Keratinocyte (primary cell): Measurements from ENCODE around the gene FADS3. TPM values are rescaled to one million over a fixed set of nuclear protein-coding genes. Genes with fewer than 3 reads are reported as not detected.

Experiments used
- DNase-seq: peaks from one replicate; pipeline ENCODE4 v3.0.0-alpha.2; 2011; ENCODE audit warnings: low read depth, missing footprints, low spot score
- FAIRE-seq: peaks from 2 replicates; lab custom pipeline; 2011; peaks lifted over from hg19 to GRCh38; lab: Jason Lieb, UNC
- H2AFZ ChIP-seq: 2 replicates; pipeline ENCODE4 v1.6.0; 2012; ENCODE audit warnings: low read length, control low read depth, inconsistent platforms; ENCODE audit not compliant: control insufficient read depth
- H3K27ac ChIP-seq: 2 replicates; pipeline ENCODE4 v1.5.1; 2011; ENCODE audit warnings: low read length; ENCODE audit not compliant: control insufficient read depth, insufficient read depth
- H3K27me3 ChIP-seq: 3 replicates; pipeline ENCODE4 v1.6.0; 2011; ENCODE audit warnings: low read length; ENCODE audit not compliant: control insufficient read depth, insufficient read depth; ENCODE audit errors: extremely low read depth
- H3K36me3 ChIP-seq, 2 experiments: 2 replicates in 1 of 2; 3 replicates in 1 of 2; pipeline ENCODE4 v1.5.1; 2011; ENCODE audit warnings: low read length in 2 of 2, mild to moderate bottlenecking in 1 of 2; ENCODE audit not compliant: control insufficient read depth in 2 of 2, insufficient read depth in 2 of 2; ENCODE audit errors: extremely low read depth in 1 of 2
- H3K4me1 ChIP-seq: 3 replicates; pipeline ENCODE4 v1.5.1; 2011; ENCODE audit warnings: low read length; ENCODE audit not compliant: control insufficient read depth, insufficient read depth; ENCODE audit errors: extremely low read depth
- H3K4me2 ChIP-seq: 3 replicates; pipeline ENCODE4 v1.6.0; 2011; ENCODE audit warnings: low read depth, low read length; ENCODE audit not compliant: control insufficient read depth, insufficient read depth; ENCODE audit errors: extremely low read depth
- H3K4me3 ChIP-seq, 3 experiments: fragments of 200-600 bp in 1 of 3; sonication (generic) in 1 of 3; 2 replicates in 2 of 3; 3 replicates in 1 of 3; pipeline ENCODE4 v1.5.1; 2011 to 2016; ENCODE audit warnings: low read length in 3 of 3, mild to moderate bottlenecking in 3 of 3, control low read depth in 2 of 3, inconsistent platforms in 1 of 3, low read depth in 1 of 3, mixed read lengths in 1 of 3, mixed run types in 1 of 3, moderate library complexity in 1 of 3; ENCODE audit not compliant: control insufficient read depth in 2 of 3, insufficient read depth in 2 of 3; ENCODE audit errors: extremely low read depth in 1 of 3
- H3K79me2 ChIP-seq: 2 replicates; pipeline ENCODE4 v1.6.0; 2012; ENCODE audit warnings: low read length; ENCODE audit not compliant: control insufficient read depth, insufficient read depth
- H3K9ac ChIP-seq: 3 replicates; pipeline ENCODE4 v1.6.0; 2011; ENCODE audit warnings: low read length; ENCODE audit not compliant: control insufficient read depth, insufficient read depth; ENCODE audit errors: extremely low read depth
- H3K9me1 ChIP-seq: 3 replicates; pipeline ENCODE4 v1.6.0; 2011; ENCODE audit warnings: low read length; ENCODE audit not compliant: control insufficient read depth, insufficient read depth; ENCODE audit errors: extremely low read depth
- H3K9me3 ChIP-seq: 2 replicates; pipeline ENCODE4 v1.5.1; 2012; ENCODE audit warnings: low read depth, low read length; ENCODE audit not compliant: control insufficient read depth
- H4K20me1 ChIP-seq: 3 replicates; pipeline ENCODE4 v1.6.0; 2011; ENCODE audit warnings: low read length; ENCODE audit not compliant: control insufficient read depth, insufficient read depth; ENCODE audit errors: extremely low read depth
- EZH2 ChIP-seq: IDR thresholded peaks from one replicate; pipeline ENCODE4 v1.6.1; 2012; ENCODE audit warnings: inconsistent platforms, mild to moderate bottlenecking, low read length, moderate library complexity
- dilution Hi-C: fragments of 300-500 bp; cut with MboI; formaldehyde crosslinking; loops from one replicate; pipeline ENCODE4 v1.7.0; 2020; ENCODE audit warnings: low sequenced_read_pairs; ENCODE audit not compliant: extremely low pct_ligation_motif_present
- polyA plus RNA-seq, 5 experiments: library from polyadenylated mRNA; depleted of rRNA in 3 of 5; stranded (reverse) in 3 of 5; stranded (forward) in 1 of 5; unstranded in 1 of 5; fragments of >200 nt; gene quantifications; 1 replicate in 1 of 5; 2 replicates in 3 of 5; 3 replicates in 1 of 5; pipeline versions ENCODE4 v1.2.1 to v1.2.3, GENCODE V29; 2011 to 2012; ENCODE audit warnings: missing spikeins in 2 of 5, low read depth in 1 of 5, low replicate concordance in 1 of 5
- TF ChIP-seq, protein P1 (sequence below), 3 experiments: IDR thresholded peaks in 1 of 3; conservative IDR thresholded peaks in 1 of 3; optimal IDR thresholded peaks in 1 of 3; 2 replicates in 2 of 3; 3 replicates in 1 of 3; pipeline versions ENCODE3 to v1.5.1; 2011; ENCODE audit warnings: low read length in 3 of 3, mild to moderate bottlenecking in 3 of 3, moderate library complexity in 2 of 3, control low read depth in 1 of 3, inconsistent platforms in 1 of 3; ENCODE audit not compliant: insufficient read depth in 2 of 3; ENCODE audit errors: extremely low read depth in 1 of 3

Gene FADS3
- polyA plus RNA-seq, 1 donor (not counting 4 experiments of a cell fraction or from before 2014, with no cell fraction given), result 33.9 TPM

DNA sequence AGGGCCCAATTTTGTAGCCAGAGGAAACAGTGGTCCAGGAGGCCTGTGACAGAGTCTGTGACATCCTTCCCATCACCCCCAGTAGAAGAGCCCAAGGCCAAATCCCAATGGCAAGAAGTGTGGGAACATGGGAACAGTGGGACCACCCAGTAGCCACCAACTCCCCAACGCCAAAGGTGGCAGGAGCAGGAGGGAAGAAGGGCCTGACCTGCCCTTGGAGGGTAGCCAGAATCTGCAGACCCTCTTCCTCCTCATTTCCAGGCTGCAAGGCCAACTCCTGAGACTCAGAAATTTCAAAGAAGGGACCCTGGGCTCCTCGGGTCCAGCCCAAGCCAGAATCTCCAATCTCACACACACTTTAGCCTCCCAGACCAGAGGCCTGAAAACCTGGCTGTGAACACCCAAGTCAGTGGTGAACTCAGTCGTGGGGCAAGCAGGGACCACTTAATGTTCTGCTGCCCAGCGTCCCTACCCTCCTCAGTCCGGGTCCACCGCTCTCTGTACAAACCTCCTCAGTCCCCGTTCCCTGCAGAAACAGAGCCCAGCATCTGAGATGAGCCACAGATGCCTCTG lies 19.9 kb upstream of the FADS3 start:
- no peaks in the 10 kb centered on the region for H3K4me1 ChIP-seq
- no peak for DNase-seq
- no peak overlapping the region for H3K27ac ChIP-seq
- H3K9me3 ChIP-seq, result no peaks in the 10 kb centered on the region
- no peak overlapping the region for H3K4me3 ChIP-seq
- TF ChIP-seq EZH2, result no peak
- TF ChIP-seq, protein P1, sequence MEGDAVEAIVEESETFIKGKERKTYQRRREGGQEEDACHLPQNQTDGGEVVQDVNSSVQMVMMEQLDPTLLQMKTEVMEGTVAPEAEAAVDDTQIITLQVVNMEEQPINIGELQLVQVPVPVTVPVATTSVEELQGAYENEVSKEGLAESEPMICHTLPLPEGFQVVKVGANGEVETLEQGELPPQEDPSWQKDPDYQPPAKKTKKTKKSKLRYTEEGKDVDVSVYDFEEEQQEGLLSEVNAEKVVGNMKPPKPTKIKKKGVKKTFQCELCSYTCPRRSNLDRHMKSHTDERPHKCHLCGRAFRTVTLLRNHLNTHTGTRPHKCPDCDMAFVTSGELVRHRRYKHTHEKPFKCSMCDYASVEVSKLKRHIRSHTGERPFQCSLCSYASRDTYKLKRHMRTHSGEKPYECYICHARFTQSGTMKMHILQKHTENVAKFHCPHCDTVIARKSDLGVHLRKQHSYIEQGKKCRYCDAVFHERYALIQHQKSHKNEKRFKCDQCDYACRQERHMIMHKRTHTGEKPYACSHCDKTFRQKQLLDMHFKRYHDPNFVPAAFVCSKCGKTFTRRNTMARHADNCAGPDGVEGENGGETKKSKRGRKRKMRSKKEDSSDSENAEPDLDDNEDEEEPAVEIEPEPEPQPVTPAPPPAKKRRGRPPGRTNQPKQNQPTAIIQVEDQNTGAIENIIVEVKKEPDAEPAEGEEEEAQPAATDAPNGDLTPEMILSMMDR (optimal IDR thresholded peaks at IDR 0.05 in 1 of 3, IDR thresholded peaks at IDR 0.05 in 1 of 3, conservative IDR thresholded peaks at IDR 0.05 in 1 of 3; ENCODE audit: extremely low read depth in 1 of 3, insufficient read depth in 2 of 3, low read length in 3 of 3), result no peak
- H3K9ac ChIP-seq, result no peak overlapping the region
- no peaks in the 10 kb centered on the region for H3K36me3 ChIP-seq
- H3K4me2 ChIP-seq, result no peak overlapping the region
- H3K27me3 ChIP-seq, result peaks cover 5% of the 10 kb centered on the region
- no peaks in the 10 kb centered on the region for H3K79me2 ChIP-seq
- no peaks in the 10 kb centered on the region for H3K9me1 ChIP-seq
- no peak overlapping the region for H2AFZ ChIP-seq
- dilution Hi-C loops, result loop anchor here (25.0 kb wide), 1 partner anchor 176 kb away; no protein-coding TSS in a partner anchor
- no peak for FAIRE-seq
- peaks cover 3% of the 10 kb centered on the region for H4K20me1 ChIP-seq

DNA sequence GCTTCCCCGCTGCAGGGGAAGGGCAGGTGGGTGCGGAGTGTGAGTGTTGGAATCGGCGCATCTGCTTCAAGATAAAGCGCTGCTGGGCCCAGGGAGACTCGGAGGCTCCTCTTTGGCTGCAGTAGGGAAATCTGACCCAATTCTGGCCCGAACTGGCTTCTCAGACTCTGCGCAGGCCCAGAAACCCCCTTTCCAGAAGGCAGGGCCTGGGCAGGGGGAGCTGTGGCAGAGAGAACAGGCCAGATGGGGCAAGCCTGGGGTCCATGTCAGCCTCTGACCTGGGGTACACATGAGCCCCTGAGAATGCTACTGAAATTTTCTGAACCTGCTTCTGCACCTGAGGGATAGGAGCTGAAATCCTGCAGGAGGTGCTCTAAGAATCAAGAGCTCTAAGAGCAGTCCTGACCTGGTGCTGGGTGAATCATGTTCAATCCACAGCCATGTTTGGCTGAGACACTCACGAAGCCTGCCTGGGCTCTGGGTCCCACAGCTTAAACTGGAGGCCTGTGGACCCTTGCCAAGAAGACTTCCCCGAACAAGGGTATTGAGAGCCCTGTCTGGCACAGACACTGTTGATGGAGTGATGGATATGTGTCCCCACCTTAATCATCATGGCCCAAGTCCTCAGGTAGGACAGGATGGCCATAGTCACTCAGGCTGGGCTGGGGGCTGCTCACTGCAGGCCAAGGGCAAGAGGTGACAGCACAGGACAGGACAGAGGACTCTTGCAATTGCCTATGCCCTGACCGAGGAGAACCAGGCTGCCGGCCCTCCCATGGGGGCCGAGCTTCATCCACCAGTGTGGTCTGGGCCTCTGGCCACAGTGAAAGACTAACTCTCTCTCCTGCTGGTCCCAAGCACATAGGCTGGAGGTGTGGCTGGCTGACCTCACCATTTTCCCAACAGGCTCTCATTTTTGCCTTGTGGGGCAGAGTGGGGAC lies 19.1 kb upstream of the FADS3 start:
- H3K9ac ChIP-seq, result no peak overlapping the region

More for the DNA sequence above, 19.1 kb upstream of the FADS3 start:
- Histone ChIP-seq H3K9me3 (no peaks in the 10 kb centered on the region), H4K20me1 (peaks cover 3% of the 10 kb centered on the region), H3K4me3 (no peak overlapping the region), H3K4me1 (no peaks in the 10 kb centered on the region), H3K79me2 (no peaks in the 10 kb centered on the region), H2AFZ (no peak overlapping the region), H3K27ac (no peak overlapping the region), H3K9me1 (no peaks in the 10 kb centered on the region), H3K36me3 (no peaks in the 10 kb centered on the region), H3K27me3 (peaks cover 4% of the 10 kb centered on the region), H3K4me2 (no peak overlapping the region)
- no peak for TF ChIP-seq EZH2
- TF ChIP-seq, protein P1 (optimal IDR thresholded peaks at IDR 0.05 in 1 of 3, IDR thresholded peaks at IDR 0.05 in 1 of 3, conservative IDR thresholded peaks at IDR 0.05 in 1 of 3; ENCODE audit: extremely low read depth in 1 of 3, insufficient read depth in 2 of 3, low read length in 3 of 3), result no peak
- dilution Hi-C loops, result loop anchor here (25.0 kb wide), 1 partner anchor 177 kb away; no protein-coding TSS in a partner anchor
- FAIRE-seq, result no peak
- DNase-seq, result no peak
